Measurements from ENCODE around the gene BLNK.

- TF ChIP-seq EZH2 (IDR thresholded peaks at IDR 0.05; ENCODE audit: insufficient read depth, poor library complexity, severe bottlenecking) (no peak), EZH2phosphoT487 (IDR thresholded peaks at IDR 0.05; ENCODE audit: insufficient read depth, low read depth) (no peak)
These were observed 12.4 kb upstream of the BLNK start for GRCh38 chr10:96283756-96284155.

Measured in GM23248 (cell line).